ENCODE results near the gene TPPP3. TPM values are rescaled to one million over a fixed set of nuclear protein-coding genes. Genes with fewer than 3 reads are reported as not detected.

The TPPP3 gene
- total RNA-seq, 1 donor from 2014 or later: 26.5 TPM

GRCh38 chr16:67405336-67405735 lies 12.0 kb upstream of the TPPP3 start:
- no peak for DNase-seq (ENCODE audit: low spot score)

DNA sequence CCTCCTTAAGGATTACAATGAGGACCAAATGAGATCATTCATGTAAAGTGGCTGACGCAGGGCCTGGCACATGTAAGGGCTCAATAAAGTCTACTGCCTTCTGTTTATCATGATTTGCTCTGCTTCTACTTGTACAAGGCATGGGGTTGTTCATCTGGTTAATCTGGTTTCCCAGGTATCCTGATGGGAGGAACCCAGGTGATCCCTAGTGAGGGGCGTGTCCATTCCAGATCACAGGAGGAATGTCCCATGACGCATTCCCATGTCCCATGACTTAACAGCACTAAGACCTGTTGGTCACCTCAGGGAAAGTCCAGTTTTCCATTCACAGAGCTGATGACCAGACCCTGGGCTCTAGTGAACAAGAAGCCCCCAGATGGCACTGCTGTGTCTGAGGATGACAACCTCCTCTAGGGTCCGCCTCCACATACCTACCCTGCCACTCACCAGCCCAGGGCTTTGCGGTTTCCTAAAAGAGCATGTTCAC lies 11.5 kb upstream of the TPPP3 start:
- peak; percentile 75 for DNase-seq (ENCODE audit: low spot score)

DNA sequence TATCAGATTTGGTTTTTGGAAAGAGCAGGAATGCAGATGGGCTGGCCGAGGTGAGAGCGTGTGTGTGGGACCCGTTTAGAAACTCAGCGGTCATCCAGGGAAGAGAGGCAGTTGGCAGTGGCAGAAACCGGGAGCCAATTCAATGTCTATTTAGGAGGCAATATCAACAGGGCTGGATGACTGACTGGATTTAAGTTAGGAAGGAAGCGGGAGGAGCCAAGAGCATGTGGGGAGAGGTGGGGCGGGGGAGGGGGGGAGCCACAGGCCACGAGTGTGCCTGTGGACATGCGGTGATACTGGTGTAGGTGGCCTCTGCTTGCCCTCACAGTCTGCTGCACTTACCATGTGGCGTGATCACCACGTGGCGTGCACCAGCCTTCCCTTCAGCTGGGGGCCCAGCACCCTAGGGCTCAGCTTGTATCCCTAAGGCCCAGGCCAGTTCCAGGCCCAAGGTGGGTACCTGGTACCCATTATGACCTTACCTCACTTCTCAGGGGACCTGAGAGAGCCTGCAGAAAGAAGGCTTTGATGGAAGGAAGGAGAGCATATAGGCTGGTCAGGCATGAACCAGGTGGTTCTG lies 10.8 kb upstream of the TPPP3 start:
- DNase-seq (ENCODE audit: low spot score): no peak

DNA sequence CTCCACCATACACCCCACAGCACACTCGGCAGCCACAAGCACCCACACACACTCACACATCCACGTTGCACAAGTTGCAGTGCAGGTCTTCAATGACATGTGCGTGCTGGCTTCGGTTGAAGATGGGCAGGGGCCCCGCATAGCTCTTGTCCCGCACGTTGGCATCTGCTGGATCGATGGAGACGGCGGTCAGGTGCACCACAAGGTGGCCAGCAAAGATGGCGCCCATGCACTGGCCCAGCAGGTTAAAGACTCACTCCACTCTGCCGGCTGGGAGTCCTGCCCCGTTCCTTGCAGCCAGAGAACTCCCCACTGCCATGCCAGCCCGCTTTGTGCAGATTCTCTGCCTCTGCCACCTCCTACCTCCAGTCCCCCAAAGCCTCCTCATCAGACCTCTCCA lies 7.6 kb upstream of the TPPP3 start:
- DNase-seq (ENCODE audit: low spot score): no peak

GRCh38 chr16:67399749-67400704 lies 6.7 kb upstream of the TPPP3 start:
- DNase-seq (ENCODE audit: low spot score): no peak

DNA sequence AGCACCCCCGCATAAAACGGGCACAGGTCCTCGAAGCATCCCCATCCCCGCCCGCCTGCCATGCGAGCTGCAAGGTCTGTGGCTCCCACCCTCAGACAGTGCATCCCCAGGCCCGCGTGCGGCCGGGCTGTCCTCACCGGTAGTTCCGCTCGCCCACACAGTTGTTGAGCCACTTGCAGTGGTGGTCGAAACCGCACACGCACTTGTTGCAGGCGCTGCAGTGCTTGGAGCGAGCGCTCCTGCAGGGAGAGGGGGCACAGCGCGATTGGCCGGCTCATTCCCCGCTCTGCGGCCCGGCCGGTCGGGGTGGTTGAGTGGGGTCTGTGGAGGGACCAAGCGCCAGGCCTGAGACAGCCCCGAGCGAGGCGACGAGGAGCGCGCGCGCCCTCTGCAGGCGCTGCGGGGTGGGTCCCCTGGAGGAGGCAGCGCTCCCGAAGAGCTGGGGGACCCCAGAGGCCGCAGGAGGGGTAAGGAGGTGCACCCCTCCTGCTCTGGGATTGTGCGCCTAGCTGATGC lies 6.0 kb upstream of the TPPP3 start:
- DNase-seq (ENCODE audit: low spot score): no peak

GRCh38 chr16:67398546-67399217 lies 5.4 kb upstream of the TPPP3 start:
- no peak for DNase-seq (ENCODE audit: low spot score)

- DNase-seq (ENCODE audit: low spot score): no peak
These were observed 4.7 kb upstream of the TPPP3 start for GRCh38 chr16:67397812-67398545.

DNA sequence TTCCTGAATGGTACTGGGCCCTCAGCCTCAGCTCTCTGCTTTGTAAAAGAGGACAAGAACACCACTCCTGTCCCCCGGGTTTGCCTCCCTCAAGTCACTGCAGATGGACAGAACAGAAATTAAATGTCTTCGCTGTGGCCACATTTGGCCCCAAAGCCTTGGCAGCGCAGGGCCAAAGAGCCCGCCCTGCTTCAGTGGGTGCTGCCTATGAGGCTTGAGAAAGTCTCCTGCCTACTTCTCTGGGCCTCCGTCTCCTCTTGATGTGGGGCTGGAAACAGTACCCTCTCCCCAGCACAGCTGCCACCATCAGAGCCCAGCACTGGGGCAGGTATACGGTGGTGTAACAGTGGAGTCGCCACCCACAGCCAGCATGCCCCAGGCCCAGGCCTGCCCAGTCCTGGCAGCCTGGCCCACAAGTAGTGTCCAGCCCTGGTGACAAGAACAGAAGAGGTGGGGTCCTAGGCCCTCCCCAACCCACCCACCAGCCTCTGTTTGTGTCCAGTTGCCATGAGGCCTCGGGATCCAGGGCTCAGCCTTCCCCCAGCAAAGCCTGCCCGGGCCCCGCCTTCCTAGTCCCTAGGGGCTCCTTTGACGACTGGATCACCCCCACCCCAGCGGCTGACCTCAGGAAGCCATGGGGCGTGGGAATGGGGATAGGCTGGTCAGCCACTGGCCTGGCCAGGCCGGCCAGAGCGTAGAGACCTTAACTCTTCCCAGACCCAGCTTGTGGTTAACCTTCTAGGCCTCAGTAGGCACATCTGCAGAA lies 3.9 kb upstream of the TPPP3 start:
- DNase-seq (ENCODE audit: low spot score): no peak

GRCh38 chr16:67396159-67397035 lies 3.1 kb upstream of the TPPP3 start:
- DNase-seq (ENCODE audit: low spot score): peak; percentile 87

- no peak for DNase-seq (ENCODE audit: low spot score)
These were observed 2.3 kb upstream of the TPPP3 start for GRCh38 chr16:67395458-67396158.

DNA sequence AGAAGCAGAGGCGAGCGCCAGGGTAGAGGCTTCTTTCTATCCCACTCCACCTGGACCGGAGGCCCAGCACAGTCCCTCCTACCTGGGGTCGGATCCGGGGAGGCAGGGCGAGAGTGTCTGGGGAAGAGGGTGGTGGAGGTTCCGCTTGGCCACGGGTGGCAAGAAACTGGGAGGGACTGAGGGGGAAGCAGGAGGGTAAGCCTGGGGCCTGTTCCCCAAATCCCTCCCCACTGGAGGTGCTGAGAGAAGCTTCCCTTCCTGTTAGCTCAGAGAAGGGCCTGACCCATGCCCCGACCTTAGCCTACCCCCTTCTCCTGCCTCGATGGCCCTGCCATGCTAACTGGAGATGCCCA lies 1.8 kb upstream of the TPPP3 start:
- DNase-seq (ENCODE audit: low spot score): no peak

DNA sequence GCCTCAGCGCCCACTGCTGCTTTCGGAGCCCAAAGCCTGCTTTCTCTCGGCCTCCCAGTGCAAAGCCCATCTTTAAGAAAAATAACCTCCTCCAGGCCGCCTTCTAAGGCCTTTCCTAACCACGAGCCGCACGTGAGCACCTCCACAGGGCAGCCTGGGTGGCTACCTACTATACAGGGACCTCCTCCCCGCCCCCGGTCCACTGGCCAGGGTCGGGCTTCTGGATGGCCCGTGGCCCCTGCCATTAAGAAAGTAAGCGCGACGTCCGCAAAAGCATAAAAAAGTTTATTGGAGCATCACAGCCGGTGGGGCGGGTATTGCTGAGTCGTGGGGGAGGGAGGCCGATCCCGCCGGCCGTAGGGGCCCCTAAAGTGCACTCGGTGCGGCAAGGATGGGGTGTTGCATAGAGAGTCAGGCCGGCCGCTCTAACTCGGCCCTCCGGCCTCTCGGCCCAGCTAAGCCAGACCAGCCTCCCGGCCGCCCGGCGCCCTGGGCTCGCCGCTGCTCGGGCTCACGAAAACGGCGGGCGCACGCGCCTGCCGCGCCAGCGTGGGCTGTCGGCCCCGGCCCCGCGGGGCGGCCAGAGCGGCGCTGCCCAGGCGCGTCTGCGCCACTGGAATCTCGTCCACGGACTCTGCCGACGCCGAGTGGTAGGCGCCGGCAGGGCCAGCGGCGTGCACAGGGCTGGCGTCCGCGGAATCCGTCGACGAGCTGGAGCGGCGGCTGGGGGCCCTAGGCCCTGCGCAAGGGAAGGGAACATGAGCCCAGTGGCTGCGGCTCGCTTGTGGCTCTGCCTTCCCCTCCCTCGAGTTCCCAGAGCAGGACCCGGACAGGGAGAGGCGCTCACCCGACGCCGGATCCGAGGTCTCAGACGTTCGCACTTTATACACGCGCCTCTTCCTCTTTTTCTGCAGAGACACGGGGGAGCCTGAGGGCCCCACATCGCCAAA lies 1.1 kb upstream of the TPPP3 start:
- DNase-seq (ENCODE audit: low spot score): no peak

- no peak for DNase-seq (ENCODE audit: low spot score)
These were observed 473 bp upstream of the TPPP3 start for GRCh38 chr16:67393788-67394154.

DNA sequence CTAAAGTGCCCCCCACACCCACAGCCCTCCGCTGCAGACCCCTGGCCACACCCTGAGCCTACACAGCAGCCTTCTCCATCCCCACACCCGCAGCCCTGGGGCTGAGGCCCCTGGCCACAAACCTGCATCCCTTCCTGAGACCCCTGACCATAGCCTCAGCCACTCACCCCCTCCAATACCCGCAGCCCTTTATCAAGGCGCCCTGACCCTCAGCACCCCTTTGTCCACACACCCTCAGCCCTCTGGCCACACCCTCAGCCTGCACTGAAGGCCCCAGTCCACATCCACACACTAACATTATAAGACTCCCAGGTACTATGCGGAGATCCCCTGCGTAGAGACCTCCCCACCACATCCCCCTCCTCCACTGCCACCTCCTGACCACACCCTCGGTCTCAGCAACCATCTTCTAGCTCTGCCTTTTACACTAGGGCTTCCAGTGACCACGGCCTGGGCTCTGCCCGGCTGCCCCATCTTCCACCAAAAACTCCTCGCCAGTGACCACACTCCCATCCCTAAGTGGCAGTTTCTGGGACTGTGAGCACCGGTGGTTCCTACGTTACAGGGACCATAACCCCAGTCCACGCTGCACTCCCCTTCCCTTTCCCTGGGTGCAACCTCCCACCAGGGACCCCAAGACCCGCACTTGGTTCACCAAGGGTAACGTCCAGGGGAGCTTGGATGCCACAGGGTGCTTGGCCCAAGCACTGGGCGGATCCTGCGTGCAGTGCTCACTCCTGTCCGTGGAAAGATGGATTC lies 818 bp downstream of the TPPP3 start:
- DNase-seq (ENCODE audit: low spot score): no peak

- peak; percentile 46 for DNase-seq (ENCODE audit: low spot score)
These were observed 1.6 kb downstream of the TPPP3 start for GRCh38 chr16:67391424-67392300.
